Calu3 (cell line): ENCODE measurements around the gene FMN1. TPM values are rescaled to one million over a fixed set of nuclear protein-coding genes. Genes with fewer than 3 reads are reported as not detected.

Experiments used
- BruUV-seq: library from RNA; stranded (reverse); fragments of 400-500 nt; replicated peaks from 2 replicates; lab custom pipeline; 2021; lab: Mats Ljungman, UMichigan
- CTCF ChIA-PET: fragments of 300-600 bp; sonication (Branson Sonifier 250); formaldehyde crosslinking; loops from one replicate; lab custom pipeline; 2022; ENCODE audit warnings: antibody characterized with exemption; lab: Charles Lee
- DNase-seq: peaks from one replicate; pipeline ENCODE4 v3.0.0; 2022
- H3K27ac Mint-ChIP-seq: one replicate; pipeline ENCODE4 v1.8.0; 2022; ENCODE audit warnings: mixed read lengths; ENCODE audit not compliant: unreplicated experiment
- H3K27me3 Mint-ChIP-seq: one replicate; pipeline ENCODE4 v1.8.0; 2022; ENCODE audit warnings: mixed read lengths; ENCODE audit not compliant: unreplicated experiment
- H3K36me3 Mint-ChIP-seq: one replicate; pipeline ENCODE4 v1.8.0; 2022; ENCODE audit warnings: mild to moderate bottlenecking, moderate library complexity, mixed read lengths; ENCODE audit not compliant: insufficient read depth, unreplicated experiment
- H3K4me1 Mint-ChIP-seq: one replicate; pipeline ENCODE4 v1.8.0; 2022; ENCODE audit warnings: mild to moderate bottlenecking, low read depth, mixed read lengths; ENCODE audit not compliant: unreplicated experiment
- H3K4me3 Mint-ChIP-seq: one replicate; pipeline ENCODE4 v1.8.0; 2022; ENCODE audit warnings: mild to moderate bottlenecking, low read depth, moderate library complexity, mixed read lengths; ENCODE audit not compliant: unreplicated experiment
- H3K9me3 Mint-ChIP-seq: one replicate; pipeline ENCODE4 v1.8.0; 2022; ENCODE audit warnings: low read depth, mixed read lengths; ENCODE audit not compliant: unreplicated experiment
- intact Hi-C: fragments of 100-400 bp; cut with micrococcal nuclease; formaldehyde crosslinking; loops from one replicate; pipeline ENCODE4 v1.10.0; 2022; ENCODE audit not compliant: unreplicated experiment
- total RNA-seq: library from RNA; stranded (reverse); gene quantifications from 2 replicates; pipeline ENCODE4 v1.2.3, GENCODE V29; 2022
- TF ChIP-seq, protein P1 (sequence below): fragments of 200-600 bp; IDR thresholded peaks from one replicate; pipeline ENCODE4 v1.8.0; 2022; ENCODE audit warnings: antibody characterized with exemption; ENCODE audit not compliant: unreplicated experiment

The FMN1 gene
- total RNA-seq, 1 experiment from 2014 or later: 7.1 TPM

DNA sequence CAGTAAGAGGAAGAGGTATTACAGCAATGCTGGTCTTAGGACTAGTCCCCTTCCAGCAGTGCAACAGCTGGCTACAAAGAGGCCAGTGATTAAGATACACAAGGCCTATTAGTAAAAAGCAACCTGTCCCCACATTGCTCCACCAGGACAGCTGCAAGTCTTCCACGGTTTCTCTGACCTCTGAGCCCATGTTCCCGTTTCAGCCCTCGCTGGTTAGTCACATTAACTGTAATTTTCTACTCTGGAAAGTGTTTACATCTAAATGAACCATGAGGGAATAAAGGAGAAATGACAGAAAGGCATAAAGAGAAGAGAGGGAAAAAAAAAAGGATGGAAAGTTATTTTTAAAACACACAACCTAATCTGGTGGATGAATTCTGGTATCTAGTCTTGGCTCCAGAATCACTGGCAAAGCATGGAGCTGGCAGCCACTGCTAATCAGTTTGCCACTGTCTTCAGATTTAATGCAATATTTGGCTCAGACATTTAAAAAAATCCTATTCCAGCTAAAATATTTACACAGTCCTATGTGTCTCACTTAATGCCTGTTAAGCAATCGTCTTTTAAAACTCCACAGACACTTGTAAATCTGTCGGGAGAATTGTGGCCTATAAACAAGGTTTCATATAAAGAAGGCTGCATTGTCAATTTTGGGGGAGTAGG lies 321.8 kb downstream of the FMN1 start:
- Mint-ChIP-seq H3K27me3 (no peaks in the 10 kb centered on the region), H3K9me3 (no peaks in the 10 kb centered on the region), H3K4me3 (no peak overlapping the region), H3K36me3 (no peaks in the 10 kb centered on the region), H3K27ac (no peak overlapping the region), H3K4me1 (no peaks in the 10 kb centered on the region)
- CTCF ChIA-PET: no interaction called here
- TF ChIP-seq, protein P1, sequence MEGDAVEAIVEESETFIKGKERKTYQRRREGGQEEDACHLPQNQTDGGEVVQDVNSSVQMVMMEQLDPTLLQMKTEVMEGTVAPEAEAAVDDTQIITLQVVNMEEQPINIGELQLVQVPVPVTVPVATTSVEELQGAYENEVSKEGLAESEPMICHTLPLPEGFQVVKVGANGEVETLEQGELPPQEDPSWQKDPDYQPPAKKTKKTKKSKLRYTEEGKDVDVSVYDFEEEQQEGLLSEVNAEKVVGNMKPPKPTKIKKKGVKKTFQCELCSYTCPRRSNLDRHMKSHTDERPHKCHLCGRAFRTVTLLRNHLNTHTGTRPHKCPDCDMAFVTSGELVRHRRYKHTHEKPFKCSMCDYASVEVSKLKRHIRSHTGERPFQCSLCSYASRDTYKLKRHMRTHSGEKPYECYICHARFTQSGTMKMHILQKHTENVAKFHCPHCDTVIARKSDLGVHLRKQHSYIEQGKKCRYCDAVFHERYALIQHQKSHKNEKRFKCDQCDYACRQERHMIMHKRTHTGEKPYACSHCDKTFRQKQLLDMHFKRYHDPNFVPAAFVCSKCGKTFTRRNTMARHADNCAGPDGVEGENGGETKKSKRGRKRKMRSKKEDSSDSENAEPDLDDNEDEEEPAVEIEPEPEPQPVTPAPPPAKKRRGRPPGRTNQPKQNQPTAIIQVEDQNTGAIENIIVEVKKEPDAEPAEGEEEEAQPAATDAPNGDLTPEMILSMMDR: no peak
- BruUV-seq: no TSS peak
- no peak for DNase-seq
- intact Hi-C loops: no loop called here

DNA sequence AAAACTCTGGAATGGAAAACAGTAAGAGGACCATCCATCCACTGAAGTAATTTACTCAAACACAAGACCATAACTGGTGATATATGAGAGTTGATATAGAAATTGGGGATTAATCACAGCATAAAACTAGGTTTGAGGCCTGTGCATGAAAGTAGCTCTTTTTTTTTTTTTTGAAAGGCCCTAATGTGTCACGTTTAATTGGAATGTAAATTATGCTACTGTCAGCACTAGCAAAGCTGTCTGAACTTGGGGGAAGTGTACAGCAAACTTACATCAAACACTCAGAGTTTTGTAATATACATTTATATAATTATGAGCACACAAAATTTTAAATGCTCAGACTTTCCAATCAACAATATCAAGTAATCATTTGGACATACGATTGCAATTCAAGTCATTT lies 322.6 kb downstream of the FMN1 start:
- Mint-ChIP-seq H3K4me3 (no peak overlapping the region), H3K27me3 (no peaks in the 10 kb centered on the region), H3K4me1 (peaks cover 8% of the 10 kb centered on the region), H3K36me3 (peaks cover 4% of the 10 kb centered on the region), H3K27ac (no peak overlapping the region), H3K9me3 (no peaks in the 10 kb centered on the region)
- intact Hi-C loops: no loop called here
- TF ChIP-seq, protein P1: no peak
- CTCF ChIA-PET: no interaction called here
- no TSS peak for BruUV-seq
- DNase-seq: no peak

DNA sequence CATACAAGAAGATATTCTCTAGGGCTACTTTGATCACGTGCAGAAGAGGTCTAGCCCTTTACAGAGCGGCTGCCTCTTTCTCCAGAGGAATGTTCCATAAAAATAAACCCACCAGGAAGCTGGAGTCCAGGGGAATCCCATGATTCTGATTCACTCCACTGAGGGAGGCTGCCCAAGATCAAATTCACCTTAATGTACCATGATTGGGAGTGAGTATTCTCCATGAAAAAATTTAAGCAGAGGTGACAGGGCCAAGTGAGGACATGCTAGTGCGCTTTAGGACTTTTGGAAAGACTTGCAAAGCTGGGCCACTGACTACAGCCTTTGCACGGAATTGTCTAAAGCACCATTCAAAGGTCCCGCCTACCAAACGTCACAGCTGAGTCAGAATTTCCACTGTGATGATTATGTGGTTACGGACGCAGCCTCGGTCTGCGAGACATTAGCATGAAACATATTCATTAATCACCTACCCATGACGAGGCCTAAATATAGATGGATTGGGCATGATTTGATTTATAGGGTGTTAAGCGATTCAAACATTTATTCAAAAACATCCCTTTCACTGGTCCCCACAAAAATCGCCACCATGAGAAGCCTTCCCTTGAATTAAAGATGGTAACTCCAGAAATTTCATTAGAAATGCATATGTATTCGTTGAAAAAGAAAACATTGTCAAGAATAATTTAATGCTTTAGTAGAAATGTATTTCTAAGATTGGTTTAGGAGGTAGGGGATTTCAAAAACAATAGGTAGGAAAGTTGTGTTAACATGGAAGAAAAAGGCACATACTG lies 324.1 kb downstream of the FMN1 start:
- intact Hi-C loops: no loop called here
- CTCF ChIA-PET: no interaction called here
- TF ChIP-seq, protein P1: no peak
- no TSS peak for BruUV-seq
- Mint-ChIP-seq H3K36me3 (peaks cover 4% of the 10 kb centered on the region), H3K4me3 (no peak overlapping the region), H3K27me3 (no peaks in the 10 kb centered on the region), H3K27ac (no peak overlapping the region), H3K9me3 (no peaks in the 10 kb centered on the region), H3K4me1 (peaks cover 13% of the 10 kb centered on the region)
- DNase-seq: no peak

DNA sequence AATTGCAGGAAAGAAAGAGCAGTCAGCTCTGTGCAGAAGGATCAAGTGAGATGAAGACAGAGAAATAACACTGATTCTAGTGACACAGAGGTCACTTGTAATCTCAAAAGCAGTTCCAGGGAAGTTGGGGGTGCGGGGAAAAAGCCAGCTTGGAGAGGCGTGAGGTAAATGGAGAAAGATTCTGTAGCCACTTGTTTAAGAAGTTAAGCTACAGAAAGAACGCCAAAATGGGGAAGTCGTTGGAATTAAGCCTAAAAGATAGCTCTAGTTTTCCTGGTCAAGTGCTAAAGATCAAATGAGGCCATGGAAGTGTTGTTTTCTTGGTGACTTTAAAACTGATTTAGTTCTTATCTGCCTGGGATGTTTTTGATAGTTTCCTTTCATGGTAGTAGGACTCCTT lies 324.7 kb downstream of the FMN1 start:
- Mint-ChIP-seq H3K27me3 (no peaks in the 10 kb centered on the region), H3K36me3 (peaks cover 4% of the 10 kb centered on the region), H3K27ac (no peak overlapping the region), H3K9me3 (no peaks in the 10 kb centered on the region), H3K4me1 (peaks cover 13% of the 10 kb centered on the region), H3K4me3 (no peak overlapping the region)
- DNase-seq: no peak
- TF ChIP-seq, protein P1: no peak
- BruUV-seq: no TSS peak
- intact Hi-C loops: no loop called here
- CTCF ChIA-PET: no interaction called here
